ENCODE measurements around the gene RFXAP. TPM values are rescaled to one million over a fixed set of nuclear protein-coding genes. Genes with fewer than 3 reads are reported as not detected.

Gene RFXAP
- polyA plus RNA-seq, 1 of the 3 experiments (the other 2 are of a cell fraction), result 4.1 TPM

DNA sequence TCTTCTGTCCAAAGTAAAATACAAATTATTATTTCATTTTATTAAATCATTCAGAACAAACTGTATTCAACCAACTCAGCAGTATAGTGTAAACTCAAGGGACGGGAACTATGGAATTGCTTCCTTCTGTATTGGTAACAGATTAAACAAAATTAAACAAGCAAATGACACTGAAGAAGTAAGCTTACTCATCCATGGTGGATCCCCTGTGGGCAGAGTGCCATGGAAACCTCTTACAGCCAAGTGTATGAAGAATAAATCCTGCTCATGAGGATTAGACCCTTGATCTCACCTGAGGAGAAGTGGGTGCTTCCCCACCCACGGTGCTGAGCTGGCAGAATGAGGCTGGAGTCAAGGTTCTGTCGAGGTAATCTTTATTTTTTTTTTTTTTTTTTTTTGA lies 18.0 kb upstream of the RFXAP start:
- CTCF ChIA-PET, result interaction anchor here (0.7 kb wide), 1 partner anchor 15 kb away, joined by 3 read pairs; no protein-coding TSS in a partner anchor
- H3K9me2 ChIP-seq, result no peaks in the 10 kb centered on the region
- H3K9ac ChIP-seq, result no peak overlapping the region
- no peaks in the 10 kb centered on the region; the same call in 1 of the 2 replicates for H3K27me3 ChIP-seq (ENCODE audit: insufficient read depth)
- no peaks in the 10 kb centered on the region for H3K4me1 ChIP-seq (ENCODE audit: control insufficient read depth in 1 of 2, insufficient read depth in 2 of 2, low read depth in 1 of 2, low read length in 1 of 2)
- POLR2A ChIA-PET, result no interaction called here
- H3K27ac ChIP-seq (ENCODE audit: low read depth in 2 of 2, low read length in 1 of 2), result no peak overlapping the region
- 28% methylated on average over 3 of the region's 3 CpGs for WGBS (ENCODE audit: low lambda C conversion rate)
- H3K4me3 ChIP-seq (ENCODE audit: low read depth in 2 of 2, low read length in 1 of 2), result no peak overlapping the region
- H4K20me1 ChIP-seq (ENCODE audit: insufficient read depth), result no peaks in the 10 kb centered on the region
- H3K9me3 ChIP-seq, result no peaks in the 10 kb centered on the region
- H2AFZ ChIP-seq (ENCODE audit: low read depth), result no peak overlapping the region
- no peak for DNase-seq
- no peak for TF ChIP-seq RAD21 (IDR thresholded peaks at IDR 0.05; ENCODE audit: low read length)
- TF ChIP-seq, protein P1, sequence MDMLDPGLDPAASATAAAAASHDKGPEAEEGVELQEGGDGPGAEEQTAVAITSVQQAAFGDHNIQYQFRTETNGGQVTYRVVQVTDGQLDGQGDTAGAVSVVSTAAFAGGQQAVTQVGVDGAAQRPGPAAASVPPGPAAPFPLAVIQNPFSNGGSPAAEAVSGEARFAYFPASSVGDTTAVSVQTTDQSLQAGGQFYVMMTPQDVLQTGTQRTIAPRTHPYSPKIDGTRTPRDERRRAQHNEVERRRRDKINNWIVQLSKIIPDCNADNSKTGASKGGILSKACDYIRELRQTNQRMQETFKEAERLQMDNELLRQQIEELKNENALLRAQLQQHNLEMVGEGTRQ (IDR thresholded peaks at IDR 0.05; ENCODE audit: borderline replicate concordance, low read depth, low read length), result no peak
- no peak overlapping the region for H3K4me2 ChIP-seq
- H3F3A ChIP-seq (replicated peaks; ENCODE audit: insufficient read depth), result no peaks in the 10 kb centered on the region
- H3K79me2 ChIP-seq (ENCODE audit: insufficient read depth), result no peaks in the 10 kb centered on the region
- no peaks in the 10 kb centered on the region for H3K36me3 ChIP-seq (replicated peaks in 1 of 2; ENCODE audit: control insufficient read depth in 1 of 2, insufficient read depth in 2 of 2, low read length in 1 of 2)

DNA sequence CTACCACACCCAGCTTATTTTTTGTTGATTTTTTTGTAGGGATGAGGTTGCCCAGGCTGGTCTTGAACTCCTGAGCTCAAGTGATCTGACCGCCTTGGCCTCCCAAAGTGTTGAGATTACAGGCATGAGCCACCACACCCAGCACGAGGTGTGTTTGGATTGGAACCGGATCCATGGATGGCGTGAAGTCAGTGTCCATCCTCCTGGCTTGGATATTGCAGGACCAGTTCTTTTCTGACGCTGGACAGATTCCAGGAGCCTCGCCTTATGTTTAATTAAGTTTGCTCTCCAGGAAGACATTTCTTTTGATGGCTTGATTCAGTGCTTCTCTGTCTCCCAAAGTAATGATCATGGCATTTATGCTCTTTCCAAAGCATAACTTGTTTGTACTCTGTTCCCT lies 14.4 kb upstream of the RFXAP start:
- no peaks in the 10 kb centered on the region for H3K4me1 ChIP-seq (ENCODE audit: control insufficient read depth in 1 of 2, insufficient read depth in 2 of 2, low read depth in 1 of 2, low read length in 1 of 2)
- TF ChIP-seq RFX5 (IDR thresholded peaks at IDR 0.05; ENCODE audit: low read length) (no peak), RAD21 (IDR thresholded peaks at IDR 0.05; ENCODE audit: low read length) (no peak)
- TF ChIP-seq, protein P2, sequence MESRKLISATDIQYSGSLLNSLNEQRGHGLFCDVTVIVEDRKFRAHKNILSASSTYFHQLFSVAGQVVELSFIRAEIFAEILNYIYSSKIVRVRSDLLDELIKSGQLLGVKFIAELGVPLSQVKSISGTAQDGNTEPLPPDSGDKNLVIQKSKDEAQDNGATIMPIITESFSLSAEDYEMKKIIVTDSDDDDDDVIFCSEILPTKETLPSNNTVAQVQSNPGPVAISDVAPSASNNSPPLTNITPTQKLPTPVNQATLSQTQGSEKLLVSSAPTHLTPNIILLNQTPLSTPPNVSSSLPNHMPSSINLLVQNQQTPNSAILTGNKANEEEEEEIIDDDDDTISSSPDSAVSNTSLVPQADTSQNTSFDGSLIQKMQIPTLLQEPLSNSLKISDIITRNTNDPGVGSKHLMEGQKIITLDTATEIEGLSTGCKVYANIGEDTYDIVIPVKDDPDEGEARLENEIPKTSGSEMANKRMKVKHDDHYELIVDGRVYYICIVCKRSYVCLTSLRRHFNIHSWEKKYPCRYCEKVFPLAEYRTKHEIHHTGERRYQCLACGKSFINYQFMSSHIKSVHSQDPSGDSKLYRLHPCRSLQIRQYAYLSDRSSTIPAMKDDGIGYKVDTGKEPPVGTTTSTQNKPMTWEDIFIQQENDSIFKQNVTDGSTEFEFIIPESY (IDR thresholded peaks at IDR 0.05; ENCODE audit: borderline replicate concordance, low read depth), result no peak
- no peak overlapping the region for H2AFZ ChIP-seq (ENCODE audit: low read depth)
- H3K4me2 ChIP-seq, result no peak overlapping the region
- no peaks in the 10 kb centered on the region for H3K9me2 ChIP-seq
- no peaks in the 10 kb centered on the region for H3K27me3 ChIP-seq (ENCODE audit: insufficient read depth)
- no peaks in the 10 kb centered on the region for H3K36me3 ChIP-seq (replicated peaks in 1 of 2; ENCODE audit: control insufficient read depth in 1 of 2, insufficient read depth in 2 of 2, low read length in 1 of 2)
- no peaks in the 10 kb centered on the region for H3K79me2 ChIP-seq (ENCODE audit: insufficient read depth)
- H3F3A ChIP-seq (replicated peaks; ENCODE audit: insufficient read depth), result no peaks in the 10 kb centered on the region
- H3K27ac ChIP-seq (ENCODE audit: low read depth in 2 of 2, low read length in 1 of 2), result no peak overlapping the region
- CTCF ChIA-PET, result no interaction called here
- no peak overlapping the region for H3K9ac ChIP-seq
- no peak for DNase-seq
- no peaks in the 10 kb centered on the region for H3K9me3 ChIP-seq
- POLR2A ChIA-PET, result no interaction called here
- no peak overlapping the region for H3K4me3 ChIP-seq (ENCODE audit: low read depth in 2 of 2, low read length in 1 of 2)
- 45% methylated on average over 6 of the region's 6 CpGs for WGBS (ENCODE audit: low lambda C conversion rate)
- no peaks in the 10 kb centered on the region for H4K20me1 ChIP-seq (ENCODE audit: insufficient read depth)

DNA sequence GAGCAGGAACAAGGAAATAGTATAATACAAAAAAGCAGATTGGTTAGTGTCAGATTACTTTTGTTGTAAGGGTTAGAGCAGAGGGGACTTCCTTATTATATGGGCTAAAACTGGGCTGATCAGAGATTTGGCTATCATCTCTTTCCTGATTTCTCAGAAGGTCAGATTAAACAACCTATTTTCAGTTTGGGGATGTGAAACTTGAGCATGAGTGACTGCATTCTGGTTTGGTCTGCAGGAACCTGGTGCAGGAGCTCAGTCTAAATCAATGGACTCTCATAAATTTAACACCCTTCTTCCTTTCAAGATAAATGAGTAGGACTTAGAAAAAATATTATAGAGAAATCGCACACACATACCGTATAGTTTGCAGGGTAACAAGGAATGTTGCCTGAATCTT lies 12.9 kb upstream of the RFXAP start:
- WGBS (ENCODE audit: low lambda C conversion rate), result 96% methylated on average over 2 of the region's 2 CpGs
- no peak overlapping the region for H3K27ac ChIP-seq (ENCODE audit: low read depth in 2 of 2, low read length in 1 of 2)
- DNase-seq, result no peak
- H3K36me3 ChIP-seq (replicated peaks in 1 of 2; ENCODE audit: control insufficient read depth in 1 of 2, insufficient read depth in 2 of 2, low read length in 1 of 2), result no peaks in the 10 kb centered on the region
- no peak overlapping the region for H3K9ac ChIP-seq
- POLR2A ChIA-PET, result no interaction called here
- H2AFZ ChIP-seq (ENCODE audit: low read depth), result no peak overlapping the region
- H3K9me3 ChIP-seq, result no peaks in the 10 kb centered on the region
- H3K79me2 ChIP-seq (ENCODE audit: insufficient read depth), result no peaks in the 10 kb centered on the region
- H3K4me2 ChIP-seq, result no peak overlapping the region
- no peaks in the 10 kb centered on the region for H3K4me1 ChIP-seq (ENCODE audit: control insufficient read depth in 1 of 2, insufficient read depth in 2 of 2, low read depth in 1 of 2, low read length in 1 of 2)
- H3K4me3 ChIP-seq (ENCODE audit: low read depth in 2 of 2, low read length in 1 of 2), result no peak overlapping the region
- H3F3A ChIP-seq (replicated peaks; ENCODE audit: insufficient read depth), result no peaks in the 10 kb centered on the region
- no peaks in the 10 kb centered on the region for H4K20me1 ChIP-seq (ENCODE audit: insufficient read depth)
- no peaks in the 10 kb centered on the region for H3K27me3 ChIP-seq (ENCODE audit: insufficient read depth)
- TF ChIP-seq, protein P3, sequence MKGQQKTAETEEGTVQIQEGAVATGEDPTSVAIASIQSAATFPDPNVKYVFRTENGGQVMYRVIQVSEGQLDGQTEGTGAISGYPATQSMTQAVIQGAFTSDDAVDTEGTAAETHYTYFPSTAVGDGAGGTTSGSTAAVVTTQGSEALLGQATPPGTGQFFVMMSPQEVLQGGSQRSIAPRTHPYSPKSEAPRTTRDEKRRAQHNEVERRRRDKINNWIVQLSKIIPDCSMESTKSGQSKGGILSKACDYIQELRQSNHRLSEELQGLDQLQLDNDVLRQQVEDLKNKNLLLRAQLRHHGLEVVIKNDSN (IDR thresholded peaks at IDR 0.05; ENCODE audit: borderline replicate concordance, low read depth), result no peak
- TF ChIP-seq MXI1 (IDR thresholded peaks at IDR 0.05; ENCODE audit: low read depth, low read length), result no peak
- TF ChIP-seq CHD2 (IDR thresholded peaks at IDR 0.05; ENCODE audit: low read length, partially characterized antibody), result no peak
- no peak for TF ChIP-seq MEF2A (IDR thresholded peaks at IDR 0.05; ENCODE audit: borderline replicate concordance, low read depth)
- no peak for TF ChIP-seq SMC3 (IDR thresholded peaks at IDR 0.05; ENCODE audit: low read depth, low read length)
- TF ChIP-seq, protein P4, sequence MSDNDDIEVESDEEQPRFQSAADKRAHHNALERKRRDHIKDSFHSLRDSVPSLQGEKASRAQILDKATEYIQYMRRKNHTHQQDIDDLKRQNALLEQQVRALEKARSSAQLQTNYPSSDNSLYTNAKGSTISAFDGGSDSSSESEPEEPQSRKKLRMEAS (IDR thresholded peaks at IDR 0.05; ENCODE audit: low read depth), result no peak
- TF ChIP-seq YY1 (IDR thresholded peaks at IDR 0.05; ENCODE audit: low read depth), result no peak
- TF ChIP-seq EZH2phosphoT487 (IDR thresholded peaks at IDR 0.05; ENCODE audit: borderline replicate concordance, low read depth), result no peak
- TF ChIP-seq RXRA (IDR thresholded peaks at IDR 0.05; ENCODE audit: borderline replicate concordance, low read depth), result no peak
- TF ChIP-seq SIN3A (IDR thresholded peaks at IDR 0.05; ENCODE audit: borderline replicate concordance, low read depth, low read length), result no peak
- TF ChIP-seq, protein P5, sequence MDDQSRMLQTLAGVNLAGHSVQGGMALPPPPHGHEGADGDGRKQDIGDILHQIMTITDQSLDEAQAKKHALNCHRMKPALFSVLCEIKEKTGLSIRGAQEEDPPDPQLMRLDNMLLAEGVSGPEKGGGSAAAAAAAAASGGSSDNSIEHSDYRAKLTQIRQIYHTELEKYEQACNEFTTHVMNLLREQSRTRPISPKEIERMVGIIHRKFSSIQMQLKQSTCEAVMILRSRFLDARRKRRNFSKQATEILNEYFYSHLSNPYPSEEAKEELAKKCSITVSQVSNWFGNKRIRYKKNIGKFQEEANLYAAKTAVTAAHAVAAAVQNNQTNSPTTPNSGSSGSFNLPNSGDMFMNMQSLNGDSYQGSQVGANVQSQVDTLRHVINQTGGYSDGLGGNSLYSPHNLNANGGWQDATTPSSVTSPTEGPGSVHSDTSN (IDR thresholded peaks at IDR 0.05), result no peak
- no peak for TF ChIP-seq POLR2AphosphoS5 (IDR thresholded peaks at IDR 0.05; ENCODE audit: low read depth, low read length)
- TF ChIP-seq RAD21 (IDR thresholded peaks at IDR 0.05; ENCODE audit: low read length), result no peak
- no peak for TF ChIP-seq JUND (IDR thresholded peaks at IDR 0.05)
- no peak for TF ChIP-seq RCOR1 (IDR thresholded peaks at IDR 0.05; ENCODE audit: low read length)
- CTCF ChIA-PET, result interaction anchor here (1.0 to 1.6 kb wide), 2 partner anchors 9 to 52 kb away, joined by 3 to 5 read pairs; no protein-coding TSS in a partner anchor
- H3K9me2 ChIP-seq, result no peaks in the 10 kb centered on the region
